HEK293 (cell line): ENCODE data around the gene SLC25A24.

Source experiments
- HOXA7 ChIP-seq: sonication (generic); formaldehyde crosslinking; IDR thresholded peaks from 2 replicates; pipeline ENCODE4 v1.8.1; 2022; ENCODE audit warnings: missing genetic modification reagents, borderline replicate concordance
- INSM2 ChIP-seq: fragments of 450-650 bp; formaldehyde crosslinking; IDR thresholded peaks from 2 replicates; pipeline ENCODE4 v1.5.1; 2016; ENCODE audit warnings: missing biosample characterization, missing genetic modification characterization
- ZBTB26 ChIP-seq: fragments of 450-650 bp; formaldehyde crosslinking; optimal IDR thresholded peaks from 2 replicates; pipeline ENCODE3; 2016; ENCODE audit warnings: missing biosample characterization, mild to moderate bottlenecking, missing genetic modification characterization
- ZNF639 ChIP-seq: fragments of 450-650 bp; formaldehyde crosslinking; IDR thresholded peaks from 2 replicates; pipeline ENCODE4 v1.5.1; 2016; ENCODE audit warnings: missing biosample characterization, missing genetic modification characterization

- no peak for TF ChIP-seq INSM2 (tag by site-specific recombination)
- no peak for TF ChIP-seq ZNF639
- TF ChIP-seq ZBTB26 (tag by site-specific recombination), result no peak
- TF ChIP-seq HOXA7 (CRISPR knock-in tag), result no peak
Observed at GRCh38 chr1:108193333-108193732, 6.8 kb downstream of the SLC25A24 start.
